Thyroid gland (tissue), 4 donors: ENCODE measurements around the gene RPL14. TPM values are rescaled to one million over a fixed set of nuclear protein-coding genes. Genes with fewer than 3 reads are reported as not detected.

Experiments
- DNase-seq, 2 donors: peaks; one replicate each; pipeline ENCODE4 v3.0.0-alpha.2; 2019
- H3K27ac ChIP-seq, 3 donors: fragments of 200-600 bp; sonication (generic); 1 replicate in 2 of 3; 2 replicates in 1 of 3; pipeline ENCODE4 v1.5.1; 2016 to 2019; ENCODE audit warnings: mild to moderate bottlenecking in 1 of 3, moderate library complexity in 1 of 3
- H3K27me3 ChIP-seq: fragments of 200-600 bp; sonication (generic); one replicate; pipeline ENCODE4 v1.5.1; 2019
- H3K36me3 ChIP-seq, 2 donors: fragments of 200-600 bp; sonication (generic); one replicate each; pipeline ENCODE4 v1.5.1; 2016 to 2019
- H3K4me1 ChIP-seq, 2 donors: fragments of 200-600 bp; sonication (generic); one replicate each; pipeline ENCODE4 v1.5.1; 2017 to 2019
- H3K4me3 ChIP-seq, 3 donors: fragments of 200-600 bp; sonication (generic); replicated peaks in 1 of 3; 1 replicate in 2 of 3; 2 replicates in 1 of 3; pipeline ENCODE4 v1.5.1; 2016; ENCODE audit warnings: mild to moderate bottlenecking in 1 of 3
- H3K9me3 ChIP-seq: fragments of 200-600 bp; sonication (generic); one replicate; pipeline ENCODE4 v1.5.1; 2017
- CTCF ChIP-seq, 6 experiments: fragments of 200-600 bp in 3 of 6; fragments of 450-650 bp in 3 of 6; sonication (generic) in 3 of 6; IDR thresholded peaks; one replicate each; pipeline ENCODE4 v1.5.1; 2016 to 2019; ENCODE audit warnings: antibody characterized with exemption in 6 of 6, mild to moderate bottlenecking in 2 of 6, inconsistent platforms in 1 of 6, moderate library complexity in 1 of 6
- POLR2A ChIP-seq, 2 donors: fragments of 450-650 bp; IDR thresholded peaks; one replicate each; pipeline ENCODE4 v1.6.1; 2017; ENCODE audit warnings: antibody characterized with exemption in 2 of 2, mild to moderate bottlenecking in 2 of 2, moderate library complexity in 1 of 2
- WGBS, 2 donors: methylation state at CpG; one replicate each; pipeline ENCODE4 v1.1.5; 2017; 5-methylcytosine and 5-hydroxymethylcytosine counted together
- intact Hi-C: fragments of 100-400 bp; cut with DNase I; formaldehyde crosslinking; loops from one replicate; pipeline ENCODE4 v1.15.1; 2023
- total RNA-seq, 4 donors: library from RNA; depleted of rRNA; stranded (reverse); fragments of >200 nt; gene quantifications; one replicate each; pipeline ENCODE4 v1.2.3, GENCODE V29; 2016

Gene RPL14
- total RNA-seq, 4 donors from 2014 or later: 272 to 723 (median 339) TPM

- no peak for DNase-seq
- no peaks in the 10 kb centered on the region for H3K4me1 ChIP-seq
- intact Hi-C loops: no loop called here
- no peak for TF ChIP-seq CTCF (IDR thresholded peaks at IDR 0.05)
- no peak for TF ChIP-seq POLR2A (IDR thresholded peaks at IDR 0.05)
- no peaks in the 10 kb centered on the region for H3K27me3 ChIP-seq
- no peak overlapping the region for H3K4me3 ChIP-seq
- no peak overlapping the region for H3K27ac ChIP-seq
- H3K36me3 ChIP-seq: peaks cover 25 to 42% of the 10 kb centered on the region in 2 donors
- WGBS, 2 donors: 97 to 100% methylated on average over 3 of the region's 3 CpGs
- H3K9me3 ChIP-seq: no peaks in the 10 kb centered on the region
Observed at GRCh38 chr3:40487172-40487571, 30.0 kb downstream of the RPL14 start.

GRCh38 chr3:40490916-40491315 lies 33.8 kb downstream of the RPL14 start:
- 93 to 97% methylated on average over 5 of the region's 5 CpGs for WGBS, 2 donors
- no peak for DNase-seq
- Histone ChIP-seq H3K36me3 (peaks cover 16 to 17% of the 10 kb centered on the region in 2 donors), H3K4me3 (no peak overlapping the region), H3K27ac (no peak overlapping the region), H3K27me3 (no peaks in the 10 kb centered on the region), H3K4me1 (no peaks in the 10 kb centered on the region), H3K9me3 (no peaks in the 10 kb centered on the region)
- intact Hi-C loops: no loop called here
- no peak for TF ChIP-seq CTCF (IDR thresholded peaks at IDR 0.05)
- no peak for TF ChIP-seq POLR2A (IDR thresholded peaks at IDR 0.05)

GRCh38 chr3:40494698-40495097 lies 37.6 kb downstream of the RPL14 start:
- no peaks in the 10 kb centered on the region for H3K9me3 ChIP-seq
- intact Hi-C loops: no loop called here
- no peak for TF ChIP-seq CTCF (IDR thresholded peaks at IDR 0.05)
- H3K36me3 ChIP-seq: no peaks in the 10 kb centered on the region
- no peak overlapping the region for H3K27ac ChIP-seq
- H3K27me3 ChIP-seq: no peaks in the 10 kb centered on the region
- DNase-seq: no peak
- no peaks in the 10 kb centered on the region for H3K4me1 ChIP-seq
- 48 to 54% methylated on average over 2 of the region's 2 CpGs for WGBS, 2 donors
- H3K4me3 ChIP-seq: no peak overlapping the region

GRCh38 chr3:40497288-40497687 lies 40.1 kb downstream of the RPL14 start:
- 96 to 100% methylated on average over 2 of the region's 2 CpGs for WGBS, 2 donors
- H3K9me3 ChIP-seq: no peaks in the 10 kb centered on the region
- DNase-seq: no peak
- no peaks in the 10 kb centered on the region for H3K27me3 ChIP-seq
- H3K4me3 ChIP-seq: no peak overlapping the region
- no peaks in the 10 kb centered on the region for H3K4me1 ChIP-seq
- intact Hi-C loops: no loop called here
- no peaks in the 10 kb centered on the region for H3K36me3 ChIP-seq
- H3K27ac ChIP-seq: no peak overlapping the region
- TF ChIP-seq POLR2A (IDR thresholded peaks at IDR 0.05) (no peak), CTCF (IDR thresholded peaks at IDR 0.05) (no peak)

- peaks cover 1 to 3% of the 10 kb centered on the region in 2 donors for H3K4me1 ChIP-seq
- no peak overlapping the region for H3K27ac ChIP-seq
- H3K36me3 ChIP-seq: no peaks in the 10 kb centered on the region
- TF ChIP-seq CTCF (IDR thresholded peaks at IDR 0.05) (no peak), POLR2A (IDR thresholded peaks at IDR 0.05) (no peak)
- no peaks in the 10 kb centered on the region for H3K27me3 ChIP-seq
- H3K4me3 ChIP-seq: no peak overlapping the region
- intact Hi-C loops: no loop called here
- no peaks in the 10 kb centered on the region for H3K9me3 ChIP-seq
- 88 to 100% methylated on average over 1 of the region's 1 CpG for WGBS, 2 donors
- DNase-seq: no peak
Observed at GRCh38 chr3:40499952-40500351, 42.8 kb downstream of the RPL14 start.
